Activated CD8-positive, alpha-beta memory T cell treated with anti-CD3 and anti-CD28 coated beads for 48 hours (primary cell): ENCODE results near the gene PCOLCE2.

ENCODE experiments used
- DNase-seq, 3 experiments: peaks; one replicate each; pipeline ENCODE4 v3.0.0-alpha.2; 2020; ENCODE audit warnings: low read depth in 2 of 3, low spot score in 2 of 3

The PCOLCE2 gene

DNA sequence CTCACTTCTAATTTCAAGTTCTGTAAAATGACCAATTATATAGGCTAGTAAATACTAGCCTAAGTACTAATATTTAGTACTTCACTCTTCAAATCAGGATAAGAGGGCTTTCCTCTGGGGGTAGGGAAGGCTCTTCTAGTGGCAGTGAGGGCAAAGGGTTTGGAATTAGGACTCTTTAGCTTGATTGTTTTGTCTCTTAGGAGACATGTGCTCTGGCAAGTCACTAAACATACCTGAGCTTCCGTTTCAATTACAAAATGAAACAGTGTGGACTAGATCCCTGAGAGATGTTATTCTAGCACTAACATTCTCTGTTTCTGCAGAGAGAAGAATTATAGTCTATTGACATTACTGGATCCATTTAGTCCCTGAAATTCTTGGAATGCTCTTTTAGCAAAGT is 71.5 kb downstream of the PCOLCE2 start:
- DNase-seq: no peak

- no peak for DNase-seq
Measured at GRCh38 chr3:142815803-142816202, 73.1 kb downstream of the PCOLCE2 start.

DNA sequence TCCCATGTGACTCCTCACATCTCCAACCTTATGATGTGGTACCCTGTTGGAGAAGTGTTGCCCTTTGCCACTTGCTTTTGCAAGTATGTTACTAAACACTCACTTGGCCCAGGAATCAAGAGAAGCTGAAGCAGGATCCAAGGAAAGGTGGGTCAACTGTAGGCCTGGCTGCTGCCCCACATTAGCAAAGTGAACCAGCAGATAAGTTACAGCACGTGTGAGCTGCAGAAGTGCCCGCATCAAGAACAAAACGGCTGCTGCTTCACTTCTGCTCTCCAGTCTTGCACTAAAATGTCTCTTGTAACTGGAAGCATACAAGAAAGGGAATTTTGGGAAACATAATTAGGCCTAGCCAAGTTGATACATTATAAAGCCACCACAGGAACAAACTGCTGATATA is 79.6 kb downstream of the PCOLCE2 start:
- no peak for DNase-seq

- no peak for DNase-seq
Measured at GRCh38 chr3:142808103-142808917, 80.6 kb downstream of the PCOLCE2 start.

GRCh38 chr3:142802891-142803290 is 86.0 kb downstream of the PCOLCE2 start:
- no peak for DNase-seq

- no peak for DNase-seq
Measured at GRCh38 chr3:142801746-142802145, 87.1 kb downstream of the PCOLCE2 start.

DNA sequence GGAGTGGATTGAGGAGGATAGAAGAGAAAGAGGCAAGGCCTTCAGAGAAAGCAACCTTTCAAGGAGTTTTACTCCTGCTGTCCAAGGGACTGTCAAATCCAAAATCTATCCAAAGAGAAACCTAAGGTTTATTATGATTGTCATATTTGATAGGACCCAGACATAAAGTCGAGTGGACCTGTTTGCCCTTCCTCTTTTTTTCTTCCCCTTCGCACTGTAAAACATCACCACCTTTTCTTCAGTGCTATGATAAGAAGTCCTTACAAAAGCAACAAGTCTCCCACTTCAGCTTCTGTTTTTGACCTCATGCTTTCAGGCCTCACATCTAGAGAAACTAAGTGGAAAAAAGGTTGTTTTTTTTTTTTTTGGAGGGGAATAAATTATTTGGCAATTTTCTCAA is 92.1 kb downstream of the PCOLCE2 start:
- no peak for DNase-seq

DNA sequence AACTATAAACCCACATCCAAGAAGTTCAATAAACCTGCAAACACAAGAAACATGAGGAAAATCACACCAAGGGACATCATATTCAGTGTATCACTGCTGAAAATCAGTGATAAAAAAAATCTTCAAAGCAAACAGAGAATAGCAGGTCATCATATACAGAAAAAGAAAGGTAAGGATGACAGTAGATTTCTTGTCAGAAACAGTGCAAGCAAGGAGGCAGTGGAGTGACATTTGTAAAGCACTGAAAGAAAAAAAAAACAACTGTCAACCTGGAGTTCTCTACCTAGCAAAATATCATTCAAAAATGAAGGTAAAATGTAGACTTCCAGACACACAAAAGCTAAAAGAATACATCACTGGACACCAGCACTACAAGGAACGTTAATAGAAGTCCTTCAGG is 93.6 kb downstream of the PCOLCE2 start:
- DNase-seq: no peak

DNA sequence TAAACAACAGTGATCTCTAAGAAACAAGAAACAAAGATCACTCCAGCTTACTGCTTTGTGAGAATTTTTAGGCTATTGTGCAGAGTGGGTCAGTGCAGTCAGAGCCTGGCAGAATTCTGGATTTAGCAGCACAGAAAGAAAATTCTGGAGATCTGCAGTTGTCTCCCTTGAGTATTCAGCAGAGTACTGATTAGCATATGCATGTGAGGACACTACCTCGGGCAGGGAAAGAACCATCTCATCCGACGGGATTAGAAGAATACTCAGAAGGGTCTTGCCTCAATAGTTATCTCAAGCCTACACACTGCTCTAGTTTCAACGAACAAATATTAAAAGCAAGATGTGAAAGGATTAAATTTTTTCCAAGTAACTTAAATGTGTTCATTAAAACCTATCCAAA is 94.4 kb downstream of the PCOLCE2 start:
- DNase-seq: no peak

DNA sequence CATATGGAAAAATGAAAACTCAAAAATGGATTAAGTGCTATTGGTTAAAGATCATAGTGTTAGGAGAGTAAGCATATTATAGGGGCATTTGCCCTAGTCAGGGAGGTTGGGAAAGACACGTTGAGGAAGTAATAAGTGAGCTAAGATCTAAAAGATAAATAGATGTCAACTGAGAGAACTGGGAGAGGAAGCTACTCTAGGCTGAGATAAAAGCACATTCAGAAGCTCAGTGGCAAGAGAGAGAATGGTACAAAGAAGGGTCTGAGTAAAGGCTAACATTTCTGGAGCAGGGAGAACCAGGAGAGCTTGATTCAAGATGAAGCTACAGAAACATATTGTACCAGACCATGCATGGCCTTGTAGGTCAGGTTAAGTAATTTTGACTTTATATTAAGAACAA is 101.2 kb downstream of the PCOLCE2 start:
- no peak for DNase-seq

- DNase-seq: no peak
Measured at GRCh38 chr3:142785996-142786395, 102.9 kb downstream of the PCOLCE2 start.

DNA sequence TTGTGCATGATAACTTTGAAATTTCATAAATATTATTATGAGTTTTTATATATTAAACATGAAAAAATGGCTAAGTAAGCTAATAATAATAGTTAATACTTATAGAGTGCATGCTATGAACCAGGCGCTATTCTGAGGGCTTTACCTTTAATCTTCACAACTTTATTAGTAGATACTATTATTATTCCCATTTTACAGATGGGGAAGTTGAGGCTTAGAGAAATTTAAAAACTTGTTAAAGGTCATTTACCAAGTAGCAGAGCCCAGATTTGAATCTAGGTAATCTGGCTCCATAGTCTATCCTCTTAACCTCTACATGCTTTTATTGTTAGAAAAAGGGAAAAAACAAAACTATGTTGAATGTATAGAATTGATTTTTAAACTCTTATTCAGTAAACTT is 104.7 kb downstream of the PCOLCE2 start:
- DNase-seq: no peak

GRCh38 chr3:142782616-142783015 is 106.3 kb downstream of the PCOLCE2 start:
- DNase-seq: no peak

- no peak for DNase-seq
Measured at GRCh38 chr3:142779591-142779990, 109.3 kb downstream of the PCOLCE2 start.

DNA sequence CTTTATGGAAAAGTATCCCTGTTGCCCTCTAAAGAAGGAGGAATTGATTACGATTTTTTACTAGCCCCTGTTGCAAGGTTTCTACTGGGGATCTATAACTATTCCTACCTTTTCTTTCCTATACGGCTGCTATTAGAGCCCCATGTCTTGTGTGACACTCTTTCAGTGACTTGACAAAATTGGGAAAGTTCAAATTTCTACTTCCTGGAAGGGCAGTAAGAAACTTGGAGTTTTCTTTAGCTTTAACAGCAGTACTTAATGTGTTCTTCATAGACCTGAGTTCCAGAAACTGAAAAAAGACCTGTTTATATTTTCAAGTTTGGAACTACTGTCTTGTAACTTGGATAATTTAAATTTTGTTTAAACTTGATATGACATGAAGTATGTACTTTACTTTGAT is 110.3 kb downstream of the PCOLCE2 start:
- no peak for DNase-seq

DNA sequence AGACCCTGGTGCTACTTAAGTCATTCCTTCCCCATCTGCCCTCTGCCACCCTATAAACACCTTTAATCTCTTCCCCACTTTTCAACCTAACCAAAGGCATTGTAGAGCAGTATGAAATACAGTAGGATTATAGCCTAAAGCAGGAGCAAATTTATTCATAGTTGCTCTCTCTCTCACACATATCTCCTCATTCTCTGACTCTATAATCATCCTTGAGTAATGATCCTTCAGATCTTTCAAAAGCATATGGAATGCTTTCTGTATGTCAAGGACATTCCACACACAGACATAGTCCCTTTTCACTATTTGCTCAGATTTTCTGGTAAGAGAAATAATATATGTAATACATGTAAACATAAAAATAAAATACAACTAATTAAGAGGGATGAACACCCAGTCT is 111.0 kb downstream of the PCOLCE2 start:
- no peak for DNase-seq

GRCh38 chr3:142768338-142768737 is 120.5 kb downstream of the PCOLCE2 start:
- DNase-seq: no peak
